GM21619 (cell line): ENCODE results near the gene STIM2.
"Not testable (repeated sequence)": the region's sequence is repeated elsewhere in the genome, so short reads cannot be mapped to it uniquely, and the experiment has no call there.

ENCODE experiments used
- ATAC-seq: cut with Tn5 transposase; IDR thresholded peaks from one replicate; pipeline ENCODE4 v1.9.1; 2021; ENCODE audit not compliant: unreplicated experiment

Gene STIM2

DNA sequence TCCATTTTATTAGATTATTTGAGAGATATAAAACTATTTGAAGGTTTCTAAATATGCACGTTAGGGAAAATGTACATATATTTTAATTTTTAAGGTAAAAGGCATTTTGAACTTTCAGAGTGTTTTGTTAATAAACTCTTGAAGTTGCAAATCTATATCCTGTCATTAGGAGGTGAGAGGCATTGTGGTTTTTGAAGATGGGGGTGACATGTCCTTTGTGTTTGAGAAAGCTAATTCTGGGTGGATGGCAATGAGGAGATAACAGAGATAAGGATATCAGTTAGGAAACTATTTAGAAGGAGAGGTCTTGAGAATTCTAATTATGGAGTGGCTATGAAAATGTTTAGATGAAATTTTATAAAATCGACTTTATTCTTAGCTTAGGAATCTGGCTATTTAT, 6.1 kb downstream of the STIM2 start:
- no peak for ATAC-seq

- ATAC-seq = no peak
Measured at GRCh38 chr4:26867914-26868684, 7.5 kb downstream of the STIM2 start.

DNA sequence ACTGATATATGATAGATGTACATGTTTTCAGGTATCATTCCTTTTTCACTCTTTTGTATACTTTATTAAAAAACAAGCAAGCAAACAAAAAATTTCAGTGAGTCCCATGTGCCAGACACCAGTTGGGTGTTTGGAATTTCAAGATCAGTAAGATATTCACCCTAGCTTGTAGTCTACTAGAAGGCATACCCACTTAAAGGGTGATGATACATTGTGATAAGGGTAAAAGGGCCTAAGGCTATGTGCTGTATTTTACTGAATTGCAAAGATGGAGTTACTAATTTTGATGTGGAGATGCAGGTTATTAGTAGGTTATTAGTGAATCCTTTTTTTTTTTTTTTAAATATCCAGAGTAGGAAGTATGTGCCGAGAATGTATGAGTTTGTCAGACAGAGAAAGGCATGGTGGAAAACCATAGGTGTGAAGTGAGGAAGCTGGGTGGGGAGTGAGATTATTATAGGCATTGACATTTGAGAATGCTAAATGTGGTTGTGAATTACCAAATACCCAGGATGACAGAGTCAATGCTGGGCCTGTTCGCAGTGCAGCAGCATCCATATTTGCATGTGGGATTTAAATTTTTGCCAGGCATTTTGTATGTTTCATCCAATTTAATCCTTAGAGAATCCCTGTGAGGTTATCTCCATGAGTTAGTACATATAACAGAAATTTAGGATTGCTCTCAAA, 10.1 kb downstream of the STIM2 start:
- ATAC-seq = no peak

GRCh38 chr4:26871611-26872010, 11.0 kb downstream of the STIM2 start:
- no peak for ATAC-seq

- peak; percentile 87 for ATAC-seq
Measured at GRCh38 chr4:26873391-26874026, 12.9 kb downstream of the STIM2 start.

DNA sequence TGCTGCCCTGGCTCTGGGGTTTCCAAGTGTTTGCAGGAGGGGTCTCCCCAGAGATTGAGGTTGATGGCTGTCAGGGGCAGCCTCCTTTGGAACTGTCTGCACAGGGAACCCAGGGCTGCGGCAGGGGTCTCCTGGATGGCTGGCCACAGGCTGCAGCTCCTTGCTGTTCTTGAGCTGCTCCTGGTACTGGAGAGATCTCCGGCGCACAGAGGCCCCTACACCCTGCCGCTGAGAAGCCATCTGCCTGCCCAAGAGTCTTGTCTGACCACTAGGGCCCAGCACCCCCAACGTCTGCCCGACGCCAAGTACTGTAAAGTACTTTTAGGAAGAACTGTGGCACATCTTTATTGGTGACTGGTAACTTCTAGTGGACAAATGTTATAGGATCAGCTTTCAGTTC, 13.5 kb downstream of the STIM2 start:
- no peak for ATAC-seq

- ATAC-seq = no peak
Measured at GRCh38 chr4:26877406-26877805, 16.8 kb downstream of the STIM2 start.

- ATAC-seq = no peak
Measured at GRCh38 chr4:26877961-26878360, 17.3 kb downstream of the STIM2 start.

- ATAC-seq = no peak
Measured at GRCh38 chr4:26878794-26879391, 18.3 kb downstream of the STIM2 start.

DNA sequence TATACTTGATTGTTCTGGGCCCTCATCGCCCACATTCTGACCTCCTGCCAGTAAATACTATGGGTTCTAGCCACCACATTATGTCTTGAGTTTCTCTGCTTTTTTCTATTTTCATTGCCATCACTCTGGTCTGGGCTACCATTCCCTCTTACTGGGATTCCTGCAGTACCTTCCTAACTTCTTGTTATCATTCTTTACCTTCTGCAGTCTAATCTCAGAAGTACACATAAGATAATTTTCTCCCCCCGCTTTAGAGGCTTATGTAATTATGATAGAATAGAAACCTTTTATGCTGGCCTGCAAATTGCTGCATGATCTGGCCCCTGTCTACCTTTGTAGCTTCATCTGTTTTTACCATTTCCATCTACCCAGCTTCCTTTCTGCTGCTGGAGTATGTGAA, 19.2 kb downstream of the STIM2 start:
- no peak for ATAC-seq

DNA sequence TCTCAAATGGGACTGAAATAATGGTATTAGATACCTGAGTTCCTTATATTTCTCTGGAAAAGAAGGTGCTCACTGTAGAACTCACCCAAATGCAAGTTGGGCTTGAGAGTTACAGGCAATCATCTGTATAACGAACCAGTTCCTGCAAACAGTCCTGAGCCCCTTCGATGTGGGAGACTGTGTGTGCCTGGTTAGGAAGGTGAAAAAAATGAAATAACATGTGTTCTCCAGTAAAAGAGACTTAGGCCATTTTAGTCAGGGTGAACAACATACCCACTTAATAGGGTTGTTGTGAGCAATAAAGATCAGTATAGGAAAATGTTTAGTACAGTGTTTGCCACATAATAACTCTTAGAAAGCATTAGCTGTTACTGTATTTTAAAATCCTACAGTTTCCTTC, 23.4 kb downstream of the STIM2 start:
- no peak for ATAC-seq

GRCh38 chr4:26884486-26884988, 23.9 kb downstream of the STIM2 start:
- peak; percentile 41 for ATAC-seq

GRCh38 chr4:26885912-26886274, 25.3 kb downstream of the STIM2 start:
- ATAC-seq = peak; percentile 83

DNA sequence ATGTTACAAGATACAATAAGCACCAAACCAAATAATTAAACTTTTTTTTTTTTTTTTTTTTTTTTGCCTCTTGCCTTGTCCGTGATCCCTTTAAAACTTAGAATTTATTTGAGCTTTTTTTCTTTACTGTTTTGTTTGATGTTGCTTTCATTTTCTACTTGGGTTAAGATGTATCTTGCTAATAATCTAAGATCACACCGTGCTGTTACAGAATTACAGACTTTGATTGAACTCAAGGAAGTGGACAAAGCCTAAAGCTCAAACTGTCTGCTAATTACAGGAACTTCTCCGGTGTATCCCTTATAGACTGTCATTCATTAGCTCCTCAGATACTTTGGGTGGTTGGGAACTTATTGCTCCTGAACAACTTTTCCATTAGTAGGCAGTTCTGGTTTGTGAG, 26.5 kb downstream of the STIM2 start:
- ATAC-seq = no peak

- ATAC-seq = no peak
Measured at GRCh38 chr4:26887809-26888208, 27.2 kb downstream of the STIM2 start.

GRCh38 chr4:26889356-26889755, 28.7 kb downstream of the STIM2 start:
- ATAC-seq = no peak

DNA sequence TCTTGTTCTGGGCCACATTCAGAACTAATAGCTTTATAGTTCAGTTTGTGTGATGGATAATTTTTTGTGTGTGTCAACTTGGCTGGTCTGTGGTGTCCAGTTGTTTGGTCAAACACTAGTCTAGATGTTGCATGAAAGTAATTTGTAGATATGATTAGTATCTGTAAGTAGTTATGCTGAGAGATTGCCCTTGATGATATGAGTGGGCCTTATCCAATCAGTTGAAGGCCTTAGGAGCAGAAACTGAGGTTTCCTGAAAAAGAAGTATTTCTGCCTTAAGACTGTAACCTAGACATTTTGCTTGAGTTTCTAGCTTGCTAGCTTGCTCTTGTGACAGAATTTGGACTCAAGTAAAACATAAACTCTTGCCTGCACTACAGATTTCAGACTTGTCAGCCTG, 30.4 kb downstream of the STIM2 start:
- ATAC-seq = no peak

GRCh38 chr4:26891867-26892266, 31.2 kb downstream of the STIM2 start:
- ATAC-seq = no peak

DNA sequence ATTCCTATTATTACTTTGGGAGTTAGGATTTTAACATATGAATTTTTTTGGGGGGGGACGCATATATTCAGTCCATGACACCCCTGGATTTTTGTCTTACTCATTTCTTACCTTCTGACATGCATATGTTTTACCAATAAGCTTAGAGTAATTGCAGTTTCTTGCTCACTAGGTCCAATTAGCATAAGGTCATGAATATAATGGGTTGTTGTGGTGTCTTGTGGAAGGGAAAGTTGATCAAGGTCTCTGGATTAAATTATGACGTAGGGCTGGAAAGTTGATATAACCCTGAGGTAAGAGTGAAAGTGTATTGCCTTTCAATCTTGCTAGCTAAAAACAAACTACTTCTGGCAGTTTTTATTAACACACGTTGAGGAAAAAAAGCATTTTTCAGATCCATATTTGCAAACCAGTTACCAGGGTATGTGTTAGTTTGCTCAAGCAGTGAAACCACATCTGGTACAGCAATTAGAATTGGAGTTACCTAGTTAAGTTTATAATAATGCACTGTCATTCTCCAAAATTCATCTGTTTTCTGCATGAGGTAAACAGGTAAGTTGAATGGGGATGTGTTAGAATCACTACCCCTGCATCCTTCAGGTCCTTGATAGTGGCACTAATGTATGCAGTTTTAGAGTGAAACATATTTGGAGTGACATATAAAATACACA, 32.0 kb downstream of the STIM2 start:
- ATAC-seq = no peak

DNA sequence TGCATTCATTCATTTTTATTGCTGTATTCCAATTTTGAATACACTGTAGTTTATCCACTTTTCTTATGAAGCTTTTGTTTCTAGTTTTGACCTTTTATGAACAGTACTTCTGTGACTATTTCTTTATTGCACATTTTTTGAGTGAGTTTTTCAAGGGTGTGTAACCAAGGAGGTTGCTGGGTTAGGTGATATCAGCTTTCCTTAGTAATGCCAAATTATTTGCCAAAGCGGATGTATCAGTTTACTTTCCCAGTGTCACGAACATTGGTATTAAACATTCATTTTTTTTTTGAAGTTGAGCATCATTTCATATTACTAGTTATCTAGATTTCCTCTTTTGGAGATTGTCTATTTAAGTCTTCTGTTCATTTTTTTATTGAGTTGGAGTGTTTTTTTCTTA, 32.9 kb downstream of the STIM2 start:
- no peak for ATAC-seq

GRCh38 chr4:26894881-26895280, 34.2 kb downstream of the STIM2 start:
- not testable (repeated sequence) for ATAC-seq
